GM19395 (cell line): ENCODE results near the gene REEP3.
"Not testable (repeated sequence)": the region's sequence is repeated elsewhere in the genome, so short reads cannot be mapped to it uniquely, and the experiment has no call there.

Experiments used
- ATAC-seq: cut with Tn5 transposase; IDR thresholded peaks from one replicate; pipeline ENCODE4 v1.9.1; 2021; ENCODE audit warnings: mild to moderate bottlenecking, moderate library complexity; ENCODE audit not compliant: unreplicated experiment

REEP3 gene

GRCh38 chr10:63544418-63544817, 23.2 kb downstream of the REEP3 start:
- no peak for ATAC-seq

GRCh38 chr10:63547628-63548360, 26.6 kb downstream of the REEP3 start:
- ATAC-seq: no peak

GRCh38 chr10:63548860-63549259, 27.7 kb downstream of the REEP3 start:
- no peak for ATAC-seq

- no peak for ATAC-seq
Measured at GRCh38 chr10:63549810-63550209, 28.6 kb downstream of the REEP3 start.

GRCh38 chr10:63553031-63553430, 31.8 kb downstream of the REEP3 start:
- no peak for ATAC-seq

- no peak for ATAC-seq
Measured at GRCh38 chr10:63553473-63553872, 32.3 kb downstream of the REEP3 start.

- ATAC-seq: peak; percentile 67
Measured at GRCh38 chr10:63554657-63555056, 33.5 kb downstream of the REEP3 start.

- ATAC-seq: no peak
Measured at GRCh38 chr10:63555330-63555729, 34.1 kb downstream of the REEP3 start.

- no peak for ATAC-seq
Measured at GRCh38 chr10:63558132-63558784, 37.1 kb downstream of the REEP3 start.

GRCh38 chr10:63561341-63561740, 40.1 kb downstream of the REEP3 start:
- ATAC-seq: no peak

- no peak for ATAC-seq
Measured at GRCh38 chr10:63562391-63562790, 41.2 kb downstream of the REEP3 start.

- ATAC-seq: no peak
Measured at GRCh38 chr10:63562857-63563256, 41.7 kb downstream of the REEP3 start.

- no peak for ATAC-seq
Measured at GRCh38 chr10:63563623-63564022, 42.4 kb downstream of the REEP3 start.

GRCh38 chr10:63564731-63565130, 43.5 kb downstream of the REEP3 start:
- not testable (repeated sequence) for ATAC-seq

- ATAC-seq: no peak
Measured at GRCh38 chr10:63573068-63573697, 52.0 kb downstream of the REEP3 start.

GRCh38 chr10:63574011-63574410, 52.8 kb downstream of the REEP3 start:
- no peak for ATAC-seq

GRCh38 chr10:63576501-63576900, 55.3 kb downstream of the REEP3 start:
- ATAC-seq: no peak

GRCh38 chr10:63578501-63578900, 57.3 kb downstream of the REEP3 start:
- no peak for ATAC-seq

GRCh38 chr10:63579371-63580014, 58.3 kb downstream of the REEP3 start:
- no peak for ATAC-seq

- ATAC-seq: no peak
Measured at GRCh38 chr10:63582690-63583089, 61.5 kb downstream of the REEP3 start.

GRCh38 chr10:63583397-63583796, 62.2 kb downstream of the REEP3 start:
- no peak for ATAC-seq
